HepG2 (cell line): ENCODE measurements around the gene NUDT13. TPM values are rescaled to one million over a fixed set of nuclear protein-coding genes. Genes with fewer than 3 reads are reported as not detected.

Experiments
- ATF2 ChIP-seq: sonication (generic); formaldehyde crosslinking; IDR thresholded peaks from 2 replicates; pipeline ENCODE4 v1.4.0; 2020; ENCODE audit warnings: missing genetic modification reagents
- CHCHD3 ChIP-seq: sonication (generic); formaldehyde crosslinking; IDR thresholded peaks from 2 replicates; pipeline ENCODE4 v1.8.0; 2022; ENCODE audit warnings: mild to moderate bottlenecking, missing genetic modification reagents, moderate library complexity
- DPF2 ChIP-seq: sonication (generic); formaldehyde crosslinking; IDR thresholded peaks from 2 replicates; pipeline ENCODE4 v1.4.0; 2020; ENCODE audit warnings: mild to moderate bottlenecking, low read depth, missing genetic modification reagents, borderline replicate concordance
- EP300 ChIP-seq, 3 experiments: sonication (generic) in 1 of 3; formaldehyde crosslinking in 1 of 3; IDR thresholded peaks; 2 replicates each; pipeline versions ENCODE4 v1.5.1 to v1.6.1; 2011 to 2020; ENCODE audit warnings: low read depth in 2 of 3, low read length in 2 of 3, borderline replicate concordance in 1 of 3, improper control_type of control experiment in 1 of 3, mild to moderate bottlenecking in 1 of 3, missing genetic modification reagents in 1 of 3, moderate library complexity in 1 of 3
- HNF1B ChIP-seq: sonication (generic); formaldehyde crosslinking; IDR thresholded peaks from 2 replicates; pipeline ENCODE4 v1.5.1; 2020; ENCODE audit warnings: mild to moderate bottlenecking, moderate library complexity, missing genetic modification reagents
- HOXA5 ChIP-seq: sonication (generic); formaldehyde crosslinking; IDR thresholded peaks from 2 replicates; pipeline ENCODE4 v1.4.0; 2020; ENCODE audit warnings: missing genetic modification reagents
- NFE2L2 ChIP-seq: fragments of 150-350 bp; IDR thresholded peaks from 2 replicates; pipeline ENCODE4 v1.6.1; 2014; ENCODE audit warnings: low read length
- ZBTB20 ChIP-seq: sonication (generic); formaldehyde crosslinking; IDR thresholded peaks from 2 replicates; pipeline ENCODE4 v1.8.1; 2023; ENCODE audit warnings: missing genetic modification reagents, low read depth, mild to moderate bottlenecking, borderline replicate concordance
- ZBTB33 ChIP-seq: sonication (generic); formaldehyde crosslinking; IDR thresholded peaks from 2 replicates; pipeline ENCODE4 v1.4.0; 2020; ENCODE audit warnings: missing genetic modification reagents
- ZNF138 ChIP-seq: sonication (generic); formaldehyde crosslinking; IDR thresholded peaks from 2 replicates; pipeline ENCODE4 v1.5.0; 2020; ENCODE audit warnings: mild to moderate bottlenecking, low read depth, missing genetic modification reagents
- ZNF296 ChIP-seq: sonication (generic); formaldehyde crosslinking; conservative IDR thresholded peaks from 2 replicates; pipeline ENCODE4 v1.5.0; 2020; ENCODE audit warnings: mild to moderate bottlenecking, missing genetic modification reagents
- ZNF563 ChIP-seq: sonication (generic); formaldehyde crosslinking; IDR thresholded peaks from 2 replicates; pipeline ENCODE4 v1.8.0; 2022; ENCODE audit warnings: mild to moderate bottlenecking, moderate library complexity, missing genetic modification reagents
- ZNF687 ChIP-seq: sonication (generic); formaldehyde crosslinking; IDR thresholded peaks from 2 replicates; pipeline ENCODE4 v1.5.1; 2020; ENCODE audit warnings: mild to moderate bottlenecking, missing genetic modification reagents, moderate library complexity
- ZNF766 ChIP-seq: sonication (generic); formaldehyde crosslinking; IDR thresholded peaks from 2 replicates; pipeline ENCODE4 v1.5.0; 2020; ENCODE audit warnings: missing genetic modification reagents, borderline replicate concordance
- polyA plus RNA-seq, 8 experiments: library from polyadenylated mRNA; depleted of rRNA in 3 of 8; stranded (reverse) in 7 of 8; unstranded in 1 of 8; fragments of >200 nt; fragmentation: Illumina TruSeq in 4 of 8; extraction: Trizol in 4 of 8; gene quantifications; 2 replicates each; pipeline versions ENCODE4 v1.2.1 to v1.2.3, GENCODE V29; 2011 to 2016; ENCODE audit warnings: low read depth in 4 of 8, missing spikeins in 1 of 8, mixed read lengths in 1 of 8; ENCODE audit not compliant: insufficient read depth in 1 of 8
- total RNA-seq, 5 experiments: library from RNA; depleted of rRNA; stranded (reverse); fragments of >200 nt; fragmentation: Illumina TruSeq; extraction: Trizol; gene quantifications; 2 replicates each; pipeline ENCODE4 v1.2.3, GENCODE V29; 2016; ENCODE audit warnings: low read depth in 1 of 5

NUDT13 gene
- total and polyA plus RNA-seq, 2 of the 13 experiments (the other 11 are each of a cell fraction or from before 2014, with no cell fraction given), result 4.2 to 6.5 TPM

GRCh38 chr10:73167783-73168464, 57.7 kb downstream of the NUDT13 start, which contains the start of the genes ECD and FAM149B1 (continued):
- TF ChIP-seq EP300 (IDR thresholded peaks at IDR 0.05; ENCODE audit: low read depth in 2 of 2, low read length in 2 of 2), result peak; percentile 28 to 63; a peak in 3 of 4 replicates
- TF ChIP-seq EP300 (CRISPR knock-in tag; IDR thresholded peaks at IDR 0.05; ENCODE audit: borderline replicate concordance), result peak; percentile 16; the same call in 1 of the 2 replicates
- peak; percentile 79; the same call in 1 of the 2 replicates for TF ChIP-seq ZBTB20
- no peak for TF ChIP-seq ZNF296 (CRISPR knock-in tag)
- TF ChIP-seq NFE2L2, result no peak
- peak; percentile 82 for TF ChIP-seq ATF2
- TF ChIP-seq ZBTB33 (CRISPR knock-in tag), result 0 out of 2 replicates have a peak, but pooled peaks have one; percentile 41
- TF ChIP-seq ZNF766 (CRISPR knock-in tag), result peak; percentile 80; the same call in 1 of the 2 replicates
- TF ChIP-seq ZNF138, result no peak
- TF ChIP-seq HOXA5 (CRISPR knock-in tag), result 0 out of 2 replicates have a peak, but pooled peaks have one; percentile 50
- TF ChIP-seq ZNF687 (CRISPR knock-in tag), result peak; percentile 90
- peak; percentile 88 for TF ChIP-seq HNF1B (CRISPR knock-in tag)
- TF ChIP-seq ZNF563 (CRISPR knock-in tag), result peak; percentile 89; the same call in 1 of the 2 replicates
- no peak for TF ChIP-seq CHCHD3
- TF ChIP-seq DPF2, result no peak
